Psoas muscle (tissue), 8 donors: ENCODE results near the gene KCNK4. TPM values are rescaled to one million over a fixed set of nuclear protein-coding genes. Genes with fewer than 3 reads are reported as not detected.
"Not testable (repeated sequence)": the region's sequence is repeated elsewhere in the genome, so short reads cannot be mapped to it uniquely, and the experiment has no call there.

Source experiments
- ATAC-seq, 4 donors: fragments of 200-7000 bp; cut with Tn5 transposase; one replicate each; pipeline ENCODE4 v1.9.1; 2020; ENCODE audit warnings: moderate library complexity in 3 of 4, mild to moderate bottlenecking in 2 of 4
- DNase-seq, 2 donors: peaks; one replicate each; pipeline ENCODE4 v3.0.0-alpha.2; 2020
- H3K27ac ChIP-seq: fragments of 200-600 bp; one replicate; pipeline ENCODE4 v1.8.0; 2022
- H3K27me3 ChIP-seq, 3 donors: fragments of 200-600 bp in 1 of 3; one replicate each; pipeline versions ENCODE4 v1.6.1 to v1.8.0; 2013 to 2022; ENCODE audit warnings: low read length in 2 of 3, mild to moderate bottlenecking in 2 of 3, moderate library complexity in 1 of 3; ENCODE audit not compliant: insufficient read depth in 3 of 3
- H3K36me3 ChIP-seq, 2 donors: fragments of 200-600 bp in 1 of 2; one replicate each; pipeline versions ENCODE4 v1.6.1 to v1.8.0; 2013 to 2022; ENCODE audit warnings: low read depth in 1 of 2, mild to moderate bottlenecking in 1 of 2, moderate library complexity in 1 of 2; ENCODE audit not compliant: insufficient read depth in 1 of 2
- H3K4me1 ChIP-seq: fragments of 200-600 bp; one replicate; pipeline ENCODE4 v1.8.0; 2022
- H3K4me3 ChIP-seq: fragments of 200-600 bp; one replicate; pipeline ENCODE4 v1.8.0; 2022; ENCODE audit warnings: mild to moderate bottlenecking
- H3K9me3 ChIP-seq: fragments of 200-600 bp; one replicate; pipeline ENCODE4 v1.8.0; 2022
- WGBS, 3 donors: extraction: QIAGEN DNeasy Blood & Tissue Kit; methylation state at CpG; one replicate each; pipeline versions ENCODE4 v1.1.6 to v1.1.7; 2013; 5-methylcytosine and 5-hydroxymethylcytosine counted together
- intact Hi-C, 2 donors: fragments of 100-400 bp; cut with DNase I; formaldehyde crosslinking; loops; one replicate each; pipeline versions ENCODE4 v1.11.0 to v1.14.2; 2022
- polyA plus RNA-seq, 3 donors: library from polyadenylated mRNA; stranded (reverse); fragments of 200-250 nt; gene quantifications; one replicate each; pipeline ENCODE4 v1.2.3, GENCODE V29; 2013
- total RNA-seq, 4 donors: library from RNA; stranded (reverse); fragmentation: NEBNext Ultra II Directional in 2 of 4; extraction: Animal tissue kit (Norgen Biotek cat#: 25700) in 2 of 4; gene quantifications; one replicate each; pipeline versions ENCODE4 v1.2.1 to v1.2.4, GENCODE V29; 2021 to 2023
- TF ChIP-seq, protein P1 (sequence below): fragments of 200-600 bp; IDR thresholded peaks from one replicate; pipeline ENCODE4 v1.8.0; 2022; ENCODE audit warnings: antibody characterized with exemption
- donor health status: healthy with polysubstance abuse.
- donor health status: DM: no; HTN: no; CAD: no; lungs with moderate emphysema.
- donor health status: Bipolar disorder and iron deficiency.
- donor health status: healthy.
- donor health status: DM: yes; HTN: yes; CAD: no.
- donor health status: DM: no; HTN: no; CAD: no.
- donor health status: DM: no; HTN: no; CAD: no.
- donor health status: DM: yes; HTN: yes; CAD: no.

The KCNK4 gene
- total and polyA plus RNA-seq, 7 donors: not detected

DNA sequence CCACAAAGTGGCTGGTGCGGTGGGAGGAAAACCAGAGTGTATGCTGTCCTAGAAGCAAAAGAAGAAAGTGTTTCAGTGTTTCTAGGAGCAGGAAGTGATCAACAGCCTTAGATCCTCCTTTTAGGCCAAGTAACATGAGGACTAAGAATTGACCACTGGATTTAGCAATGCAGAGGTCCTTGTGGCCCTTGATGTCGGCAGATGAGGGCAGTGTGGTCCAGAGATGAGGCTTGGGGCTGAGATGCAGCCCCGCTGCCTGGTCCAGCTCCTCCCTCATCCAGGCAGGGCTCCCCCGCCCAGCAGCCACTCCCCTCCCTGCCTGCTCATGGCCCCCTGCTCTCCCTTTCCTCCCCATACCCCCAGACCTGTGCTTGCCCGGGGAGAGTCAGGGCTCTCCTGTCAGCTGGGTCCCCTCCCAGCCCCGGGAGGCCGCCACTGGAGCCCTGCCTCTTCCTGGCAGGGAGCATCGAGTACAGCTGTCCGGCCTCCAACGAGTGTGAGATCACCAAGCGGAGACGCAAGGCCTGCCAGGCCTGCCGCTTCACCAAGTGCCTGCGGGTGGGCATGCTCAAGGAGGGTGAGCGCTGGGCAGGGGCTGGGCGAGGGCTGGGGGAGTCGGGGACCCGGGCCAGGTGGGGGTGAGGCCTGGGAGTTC is 22.5 kb downstream of the KCNK4 start:
- ATAC-seq (peak; percentile 14 to 46 (median 36)), DNase-seq (peak; percentile 80 to 91)
- intact Hi-C loops: no loop called here
- H3K36me3 ChIP-seq: peaks cover 5 to 28% of the 10 kb centered on the region in 2 donors
- peaks cover 31% of the 10 kb centered on the region for H3K4me1 ChIP-seq
- no peaks in the 10 kb centered on the region for H3K27me3 ChIP-seq
- H3K4me3 ChIP-seq: peak overlapping the region; percentile 46
- H3K27ac ChIP-seq: peak overlapping the region; percentile 83
- H3K9me3 ChIP-seq: no peaks in the 10 kb centered on the region
- TF ChIP-seq, protein P1, sequence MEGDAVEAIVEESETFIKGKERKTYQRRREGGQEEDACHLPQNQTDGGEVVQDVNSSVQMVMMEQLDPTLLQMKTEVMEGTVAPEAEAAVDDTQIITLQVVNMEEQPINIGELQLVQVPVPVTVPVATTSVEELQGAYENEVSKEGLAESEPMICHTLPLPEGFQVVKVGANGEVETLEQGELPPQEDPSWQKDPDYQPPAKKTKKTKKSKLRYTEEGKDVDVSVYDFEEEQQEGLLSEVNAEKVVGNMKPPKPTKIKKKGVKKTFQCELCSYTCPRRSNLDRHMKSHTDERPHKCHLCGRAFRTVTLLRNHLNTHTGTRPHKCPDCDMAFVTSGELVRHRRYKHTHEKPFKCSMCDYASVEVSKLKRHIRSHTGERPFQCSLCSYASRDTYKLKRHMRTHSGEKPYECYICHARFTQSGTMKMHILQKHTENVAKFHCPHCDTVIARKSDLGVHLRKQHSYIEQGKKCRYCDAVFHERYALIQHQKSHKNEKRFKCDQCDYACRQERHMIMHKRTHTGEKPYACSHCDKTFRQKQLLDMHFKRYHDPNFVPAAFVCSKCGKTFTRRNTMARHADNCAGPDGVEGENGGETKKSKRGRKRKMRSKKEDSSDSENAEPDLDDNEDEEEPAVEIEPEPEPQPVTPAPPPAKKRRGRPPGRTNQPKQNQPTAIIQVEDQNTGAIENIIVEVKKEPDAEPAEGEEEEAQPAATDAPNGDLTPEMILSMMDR: no peak
- WGBS, 3 donors: 26 to 49% (median 34%) methylated on average over 18 of the region's 18 CpGs

DNA sequence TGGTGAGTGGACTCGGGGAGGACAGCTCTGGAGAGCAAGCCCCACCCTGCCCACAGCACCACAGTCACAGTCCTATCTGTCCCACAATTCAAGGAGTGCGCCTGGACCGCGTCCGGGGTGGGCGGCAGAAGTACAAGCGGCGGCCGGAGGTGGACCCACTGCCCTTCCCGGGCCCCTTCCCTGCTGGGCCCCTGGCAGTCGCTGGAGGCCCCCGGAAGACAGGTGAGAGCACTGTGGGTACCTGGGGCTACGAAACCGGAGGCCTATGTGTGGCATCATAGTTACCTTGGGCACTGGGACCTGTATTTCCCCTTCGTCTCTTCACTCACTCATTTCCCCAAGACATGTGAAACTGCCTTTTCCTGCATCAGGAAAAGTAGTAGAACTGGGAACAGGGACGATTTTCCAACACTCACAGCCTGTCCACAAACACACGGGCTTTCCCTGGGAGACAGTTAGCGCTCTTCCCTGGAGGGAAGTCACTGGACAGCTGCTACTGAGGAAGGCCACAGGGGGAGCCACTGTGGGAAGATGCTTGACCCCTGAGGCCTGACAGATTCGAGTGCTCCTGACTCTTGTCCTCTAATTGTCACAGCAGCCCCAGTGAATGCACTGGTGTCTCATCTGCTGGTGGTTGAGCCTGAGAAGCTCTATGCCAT is 23.2 kb downstream of the KCNK4 start:
- Histone ChIP-seq H3K9me3 (no peaks in the 10 kb centered on the region), H3K4me1 (peaks cover 31% of the 10 kb centered on the region), H3K4me3 (peak overlapping the region; percentile 46), H3K27me3 (no peaks in the 10 kb centered on the region), H3K36me3 (peaks cover 5 to 28% of the 10 kb centered on the region in 2 donors), H3K27ac (peak overlapping the region; percentile 83)
- TF ChIP-seq, protein P1: no peak
- 45 to 61% (median 59%) methylated on average over 18 to 19 of the region's 19 CpGs for WGBS, 3 donors
- intact Hi-C loops: no loop called here
- DNase-seq: no peak
- ATAC-seq: no peak

DNA sequence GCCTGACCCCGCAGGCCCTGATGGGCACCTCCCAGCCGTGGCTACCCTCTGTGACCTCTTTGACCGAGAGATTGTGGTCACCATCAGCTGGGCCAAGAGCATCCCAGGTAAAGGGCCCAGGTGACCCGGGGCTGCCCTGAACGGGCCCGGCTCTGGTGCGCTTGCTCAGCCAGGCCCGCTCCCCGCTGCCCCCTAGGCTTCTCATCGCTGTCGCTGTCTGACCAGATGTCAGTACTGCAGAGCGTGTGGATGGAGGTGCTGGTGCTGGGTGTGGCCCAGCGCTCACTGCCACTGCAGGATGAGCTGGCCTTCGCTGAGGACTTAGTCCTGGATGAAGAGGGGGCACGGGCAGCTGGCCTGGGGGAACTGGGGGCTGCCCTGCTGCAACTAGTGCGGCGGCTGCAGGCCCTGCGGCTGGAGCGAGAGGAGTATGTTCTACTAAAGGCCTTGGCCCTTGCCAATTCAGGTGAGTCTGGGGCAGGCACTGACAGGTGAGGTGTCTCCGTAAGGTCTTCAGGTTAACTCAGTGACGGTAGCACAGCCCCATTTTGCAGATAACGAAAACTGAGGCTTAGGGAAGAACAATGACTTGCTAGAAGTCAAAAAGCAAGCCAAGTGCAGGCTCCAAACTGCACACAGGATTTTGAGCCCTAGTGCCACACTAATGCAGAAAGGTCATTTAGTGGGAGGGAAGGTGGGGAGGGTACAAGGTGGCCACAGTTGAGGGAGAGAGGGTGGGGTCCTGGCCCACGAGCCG is 23.9 kb downstream of the KCNK4 start:
- Histone ChIP-seq H3K27me3 (no peaks in the 10 kb centered on the region), H3K4me3 (no peak overlapping the region), H3K9me3 (no peaks in the 10 kb centered on the region), H3K4me1 (peaks cover 31% of the 10 kb centered on the region), H3K27ac (no peak overlapping the region), H3K36me3 (peaks cover 5 to 28% of the 10 kb centered on the region in 2 donors)
- 82 to 85% (median 84%) methylated on average over 24 of the region's 24 CpGs for WGBS, 3 donors
- no peak for ATAC-seq
- no peak for DNase-seq
- TF ChIP-seq, protein P1: no peak
- intact Hi-C loops: no loop called here

DNA sequence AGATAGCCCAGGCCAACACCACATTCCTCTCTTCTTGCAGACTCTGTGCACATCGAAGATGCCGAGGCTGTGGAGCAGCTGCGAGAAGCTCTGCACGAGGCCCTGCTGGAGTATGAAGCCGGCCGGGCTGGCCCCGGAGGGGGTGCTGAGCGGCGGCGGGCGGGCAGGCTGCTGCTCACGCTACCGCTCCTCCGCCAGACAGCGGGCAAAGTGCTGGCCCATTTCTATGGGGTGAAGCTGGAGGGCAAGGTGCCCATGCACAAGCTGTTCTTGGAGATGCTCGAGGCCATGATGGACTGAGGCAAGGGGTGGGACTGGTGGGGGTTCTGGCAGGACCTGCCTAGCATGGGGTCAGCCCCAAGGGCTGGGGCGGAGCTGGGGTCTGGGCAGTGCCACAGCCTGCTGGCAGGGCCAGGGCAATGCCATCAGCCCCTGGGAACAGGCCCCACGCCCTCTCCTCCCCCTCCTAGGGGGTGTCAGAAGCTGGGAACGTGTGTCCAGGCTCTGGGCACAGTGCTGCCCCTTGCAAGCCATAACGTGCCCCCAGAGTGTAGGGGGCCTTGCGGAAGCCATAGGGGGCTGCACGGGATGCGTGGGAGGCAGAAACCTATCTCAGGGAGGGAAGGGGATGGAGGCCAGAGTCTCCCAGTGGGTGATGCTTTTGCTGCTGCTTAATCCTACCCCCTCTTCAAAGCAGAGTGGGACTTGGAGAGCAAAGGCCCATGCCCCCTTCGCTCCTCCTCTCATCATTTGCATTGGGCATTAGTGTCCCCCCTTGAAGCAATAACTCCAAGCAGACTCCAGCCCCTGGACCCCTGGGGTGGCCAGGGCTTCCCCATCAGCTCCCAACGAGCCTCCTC is 24.8 kb downstream of the KCNK4 start:
- H3K9me3 ChIP-seq, intact Hi-C loops, H3K27me3 ChIP-seq, DNase-seq, ATAC-seq: not testable (repeated sequence)
- Histone ChIP-seq H3K27ac (peak overlapping the region; percentile 99), H3K4me3 (peak overlapping the region; percentile 86), H3K36me3 (peaks cover 7 to 28% of the 10 kb centered on the region in 2 donors), H3K4me1 (peaks cover 31% of the 10 kb centered on the region)
- 56 to 64% (median 63%) methylated on average over 24 to 25 of the region's 25 CpGs for WGBS, 3 donors
